Astrocyte (in vitro differentiated cells and primary cell): Measurements from ENCODE around the gene RCVRN. TPM values are rescaled to one million over a fixed set of nuclear protein-coding genes. Genes with fewer than 3 reads are reported as not detected.

Source experiments
- DNase-seq: peaks from one replicate; pipeline ENCODE4 v3.0.0-alpha.2; 2010; ENCODE audit warnings: low read depth
- FAIRE-seq: peaks from 2 replicates; lab custom pipeline; 2011; peaks lifted over from hg19 to GRCh38; lab: Jason Lieb, UNC
- H2AFZ ChIP-seq: 2 replicates; pipeline ENCODE4 v1.6.0; 2012; ENCODE audit warnings: low read depth, low read length, inconsistent platforms
- H3K27ac ChIP-seq: 2 replicates; pipeline ENCODE4 v1.5.1; 2011; ENCODE audit warnings: low read depth, low read length, inconsistent platforms
- H3K27me3 ChIP-seq: 2 replicates; pipeline ENCODE4 v1.6.0; 2011; ENCODE audit warnings: low read length, inconsistent platforms; ENCODE audit not compliant: insufficient read depth
- H3K36me3 ChIP-seq: 2 replicates; pipeline ENCODE4 v1.5.1; 2011; ENCODE audit warnings: low read length, inconsistent platforms; ENCODE audit not compliant: insufficient read depth
- H3K4me1 ChIP-seq: 2 replicates; pipeline ENCODE4 v1.5.1; 2011; ENCODE audit warnings: low read length, inconsistent platforms; ENCODE audit not compliant: insufficient read depth
- H3K4me2 ChIP-seq: 2 replicates; pipeline ENCODE4 v1.6.0; 2012; ENCODE audit warnings: low read length, inconsistent platforms
- H3K4me3 ChIP-seq: 2 replicates; pipeline ENCODE4 v1.5.1; 2011; ENCODE audit warnings: low read depth, mild to moderate bottlenecking, low read length, inconsistent platforms; ENCODE audit not compliant: insufficient read depth
- H3K79me2 ChIP-seq: 2 replicates; pipeline ENCODE4 v1.6.0; 2012; ENCODE audit warnings: mild to moderate bottlenecking, low read length, inconsistent platforms; ENCODE audit not compliant: insufficient read depth
- H3K9ac ChIP-seq: 2 replicates; pipeline ENCODE4 v1.6.0; 2012; ENCODE audit warnings: mild to moderate bottlenecking, low read length, inconsistent platforms
- H3K9me3 ChIP-seq: 2 replicates; pipeline ENCODE4 v1.5.1; 2012; ENCODE audit warnings: low read depth, mild to moderate bottlenecking, low read length, inconsistent platforms; ENCODE audit not compliant: insufficient read depth
- H4K20me1 ChIP-seq: 2 replicates; pipeline ENCODE4 v1.6.0; 2012; ENCODE audit warnings: low read length, inconsistent platforms; ENCODE audit not compliant: insufficient read depth
- H3K27ac Mint-ChIP-seq: one replicate; pipeline ENCODE4 v1.8.0; 2021; ENCODE audit warnings: mild to moderate bottlenecking, mixed read lengths; ENCODE audit not compliant: unreplicated experiment
- H3K27me3 Mint-ChIP-seq: one replicate; pipeline ENCODE4 v1.8.0; 2021; ENCODE audit warnings: low read depth, mixed read lengths; ENCODE audit not compliant: unreplicated experiment
- H3K36me3 Mint-ChIP-seq: one replicate; pipeline ENCODE4 v1.8.0; 2021; ENCODE audit warnings: low read depth, mixed read lengths; ENCODE audit not compliant: unreplicated experiment
- H3K4me1 Mint-ChIP-seq: one replicate; pipeline ENCODE4 v1.8.0; 2021; ENCODE audit warnings: low read depth, mixed read lengths; ENCODE audit not compliant: unreplicated experiment
- H3K4me3 Mint-ChIP-seq: one replicate; pipeline ENCODE4 v1.8.0; 2021; ENCODE audit warnings: mild to moderate bottlenecking, moderate library complexity, mixed read lengths; ENCODE audit not compliant: unreplicated experiment
- H3K9me3 Mint-ChIP-seq: one replicate; pipeline ENCODE4 v1.8.0; 2021; ENCODE audit warnings: mild to moderate bottlenecking, mixed read lengths; ENCODE audit not compliant: unreplicated experiment
- EZH2 ChIP-seq: IDR thresholded peaks from 2 replicates; pipeline ENCODE4 v1.6.1; 2012; ENCODE audit warnings: mild to moderate bottlenecking, low read length, inconsistent platforms; ENCODE audit not compliant: insufficient read depth
- total RNA-seq: library from RNA; stranded (reverse); gene quantifications from 2 replicates; pipeline ENCODE4 v1.2.1, GENCODE V29; 2021
- TF ChIP-seq, protein P1 (sequence below): IDR thresholded peaks from 2 replicates; pipeline ENCODE4 v1.5.1; 2011; ENCODE audit warnings: low read depth, mild to moderate bottlenecking, inconsistent platforms, low read length, moderate library complexity; ENCODE audit not compliant: insufficient read depth

The RCVRN gene
- total RNA-seq, 1 donor from 2014 or later: not detected

GRCh38 chr17:9942885-9943284 lies 37.8 kb upstream of the RCVRN start:
- Histone ChIP-seq H3K36me3 (no peaks in the 10 kb centered on the region), H3K9ac (no peak overlapping the region), H3K9me3 (no peaks in the 10 kb centered on the region), H3K27ac (no peak overlapping the region), H3K27me3 (no peaks in the 10 kb centered on the region), H3K4me3 (no peak overlapping the region), H4K20me1 (no peaks in the 10 kb centered on the region), H3K4me2 (no peak overlapping the region), H2AFZ (no peak overlapping the region), H3K4me1 (no peaks in the 10 kb centered on the region), H3K79me2 (no peaks in the 10 kb centered on the region)
- no peak for TF ChIP-seq EZH2
- TF ChIP-seq, protein P1, sequence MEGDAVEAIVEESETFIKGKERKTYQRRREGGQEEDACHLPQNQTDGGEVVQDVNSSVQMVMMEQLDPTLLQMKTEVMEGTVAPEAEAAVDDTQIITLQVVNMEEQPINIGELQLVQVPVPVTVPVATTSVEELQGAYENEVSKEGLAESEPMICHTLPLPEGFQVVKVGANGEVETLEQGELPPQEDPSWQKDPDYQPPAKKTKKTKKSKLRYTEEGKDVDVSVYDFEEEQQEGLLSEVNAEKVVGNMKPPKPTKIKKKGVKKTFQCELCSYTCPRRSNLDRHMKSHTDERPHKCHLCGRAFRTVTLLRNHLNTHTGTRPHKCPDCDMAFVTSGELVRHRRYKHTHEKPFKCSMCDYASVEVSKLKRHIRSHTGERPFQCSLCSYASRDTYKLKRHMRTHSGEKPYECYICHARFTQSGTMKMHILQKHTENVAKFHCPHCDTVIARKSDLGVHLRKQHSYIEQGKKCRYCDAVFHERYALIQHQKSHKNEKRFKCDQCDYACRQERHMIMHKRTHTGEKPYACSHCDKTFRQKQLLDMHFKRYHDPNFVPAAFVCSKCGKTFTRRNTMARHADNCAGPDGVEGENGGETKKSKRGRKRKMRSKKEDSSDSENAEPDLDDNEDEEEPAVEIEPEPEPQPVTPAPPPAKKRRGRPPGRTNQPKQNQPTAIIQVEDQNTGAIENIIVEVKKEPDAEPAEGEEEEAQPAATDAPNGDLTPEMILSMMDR: no peak
- Mint-ChIP-seq H3K36me3 (peaks cover 5% of the 10 kb centered on the region), H3K9me3 (peaks cover 4% of the 10 kb centered on the region), H3K4me1 (no peaks in the 10 kb centered on the region), H3K27ac (no peak overlapping the region), H3K27me3 (peaks cover 15% of the 10 kb centered on the region), H3K4me3 (no peak overlapping the region)
- no peak for DNase-seq
- no peak for FAIRE-seq

GRCh38 chr17:9941305-9941704 lies 36.2 kb upstream of the RCVRN start:
- no peaks in the 10 kb centered on the region for H3K4me1 Mint-ChIP-seq
- no peak overlapping the region for H3K4me3 ChIP-seq
- no peaks in the 10 kb centered on the region for H3K4me1 ChIP-seq
- H2AFZ ChIP-seq: no peak overlapping the region
- H3K27me3 ChIP-seq: no peaks in the 10 kb centered on the region
- no peaks in the 10 kb centered on the region for H3K36me3 ChIP-seq
- H4K20me1 ChIP-seq: no peaks in the 10 kb centered on the region
- H3K79me2 ChIP-seq: no peaks in the 10 kb centered on the region
- no peak for TF ChIP-seq EZH2
- H3K4me2 ChIP-seq: no peak overlapping the region
- peaks cover 4% of the 10 kb centered on the region for H3K9me3 Mint-ChIP-seq
- FAIRE-seq (no peak), DNase-seq (no peak)
- H3K36me3 Mint-ChIP-seq: peaks cover 3% of the 10 kb centered on the region
- no peak overlapping the region for H3K4me3 Mint-ChIP-seq
- no peak overlapping the region for H3K9ac ChIP-seq
- H3K27ac ChIP-seq: no peak overlapping the region
- no peak overlapping the region for H3K27ac Mint-ChIP-seq
- H3K9me3 ChIP-seq: no peaks in the 10 kb centered on the region
- H3K27me3 Mint-ChIP-seq: peaks cover 15% of the 10 kb centered on the region

GRCh38 chr17:9940841-9941240 lies 35.8 kb upstream of the RCVRN start:
- FAIRE-seq: no peak

More at GRCh38 chr17:9940841-9941240, 35.8 kb upstream of the RCVRN start:
- H3K9me3 ChIP-seq: no peaks in the 10 kb centered on the region
- no peaks in the 10 kb centered on the region for H4K20me1 ChIP-seq
- no peak overlapping the region for H3K4me3 ChIP-seq
- Mint-ChIP-seq H3K36me3 (peaks cover 2% of the 10 kb centered on the region), H3K27ac (no peak overlapping the region), H3K4me1 (no peaks in the 10 kb centered on the region), H3K4me3 (no peak overlapping the region), H3K27me3 (peaks cover 15% of the 10 kb centered on the region), H3K9me3 (peaks cover 4% of the 10 kb centered on the region)
- no peak overlapping the region for H3K4me2 ChIP-seq
- H3K9ac ChIP-seq: no peak overlapping the region
- no peak for DNase-seq
- no peak overlapping the region for H2AFZ ChIP-seq
- no peaks in the 10 kb centered on the region for H3K27me3 ChIP-seq
- H3K36me3 ChIP-seq: no peaks in the 10 kb centered on the region
- H3K4me1 ChIP-seq: no peaks in the 10 kb centered on the region
- TF ChIP-seq, protein P1: no peak
- TF ChIP-seq EZH2: no peak
- no peaks in the 10 kb centered on the region for H3K79me2 ChIP-seq
- H3K27ac ChIP-seq: no peak overlapping the region
